Stimulated activated CD4-positive, alpha-beta T cell treated with anti-CD3 and anti-CD28 coated beads, Interleukin-1b, Interleukin-23, amount 100 ng/mL, for 1 hour (primary cell): ENCODE data around the gene KCNK4.

Experiments used
- DNase-seq, 2 donors: peaks; one replicate each; pipeline ENCODE4 v3.0.0-alpha.2; 2020; ENCODE audit warnings: low read depth in 2 of 2

KCNK4 gene

DNA sequence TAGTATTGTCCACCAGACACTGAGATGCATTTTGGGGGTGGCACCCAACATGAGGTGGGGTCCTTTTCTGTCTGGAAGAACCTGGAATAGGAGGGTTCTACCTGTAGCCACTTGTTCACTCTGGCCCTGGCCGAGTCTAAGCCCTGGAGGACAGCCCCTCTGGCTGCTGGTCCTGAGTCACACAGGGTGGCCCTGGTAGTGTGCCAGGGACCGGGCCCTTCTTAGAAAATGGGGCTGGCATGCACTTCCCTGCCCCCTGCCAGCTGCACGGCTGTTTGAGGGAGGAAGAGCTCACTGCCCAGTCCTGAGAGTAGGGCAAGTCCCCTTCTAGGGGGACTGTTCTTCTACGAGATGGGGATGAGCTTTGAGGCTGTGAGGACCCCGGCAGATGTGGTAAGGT, 37.6 kb upstream of the KCNK4 start:
- DNase-seq, result no peak

DNA sequence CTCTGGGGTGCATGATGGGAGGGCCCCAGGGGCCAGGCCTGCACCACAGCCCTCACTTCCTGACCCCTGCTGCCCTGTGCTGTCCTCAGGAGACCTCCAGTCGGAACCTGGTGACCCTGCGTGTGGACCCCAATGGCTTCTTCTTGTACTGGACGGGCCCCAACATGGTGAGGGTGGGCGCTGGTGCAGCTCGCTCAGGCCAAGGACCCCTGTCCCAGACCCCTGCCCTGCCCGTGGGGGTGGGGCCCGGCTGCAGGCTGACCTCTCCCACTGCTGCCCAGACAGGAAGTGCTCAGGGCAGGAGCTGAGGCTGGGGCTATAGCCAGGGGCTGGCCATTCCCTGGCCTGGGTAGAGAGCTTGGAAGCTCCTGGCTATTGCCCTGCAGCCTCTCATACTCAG, 36.8 kb upstream of the KCNK4 start:
- DNase-seq, result no peak

DNA sequence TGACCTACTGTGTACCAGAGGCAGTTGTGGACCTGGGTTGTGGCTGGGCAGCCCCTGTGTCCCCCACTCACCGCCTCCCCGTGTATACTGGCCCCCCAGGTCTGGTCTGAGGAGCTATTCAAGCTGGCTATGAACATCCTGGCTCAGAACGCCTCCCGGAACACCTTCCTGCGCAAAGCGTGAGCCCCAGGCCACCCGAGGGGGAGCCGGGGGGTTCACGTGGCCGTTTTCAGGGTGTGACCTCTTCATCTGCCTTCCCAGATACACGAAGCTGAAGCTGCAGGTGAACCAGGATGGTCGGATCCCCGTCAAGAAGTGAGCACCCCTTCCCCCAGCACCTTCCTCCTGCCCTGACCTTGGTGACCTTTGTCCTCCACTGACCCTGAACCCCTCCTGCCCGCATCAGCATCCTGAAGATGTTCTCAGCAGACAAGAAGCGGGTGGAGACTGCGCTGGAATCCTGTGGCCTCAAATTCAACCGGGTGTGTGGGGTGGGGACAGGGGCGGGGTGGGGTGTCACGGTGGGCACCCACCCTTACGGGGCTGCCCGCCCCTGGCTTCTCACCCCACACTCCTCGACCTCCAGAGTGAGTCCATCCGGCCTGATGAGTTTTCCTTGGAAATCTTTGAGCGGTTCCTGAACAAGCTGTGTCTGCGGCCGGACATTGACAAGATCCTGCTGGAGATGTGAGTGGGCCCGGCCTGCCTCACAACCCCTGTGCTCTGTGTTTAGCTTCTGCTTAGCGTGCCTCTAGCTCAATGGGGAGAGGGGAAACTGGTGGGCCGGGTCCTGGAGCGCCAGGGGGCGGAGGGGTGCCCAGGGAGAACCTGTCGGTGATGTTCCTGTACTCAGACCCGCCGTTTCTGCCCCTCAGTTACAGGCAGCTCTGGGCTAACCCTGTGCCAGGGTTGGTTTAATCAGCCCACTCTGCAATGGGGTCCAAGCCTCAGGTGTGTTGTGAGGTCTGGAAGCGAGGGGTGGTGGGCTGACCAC, 35.7 kb upstream of the KCNK4 start:
- no peak for DNase-seq

DNA sequence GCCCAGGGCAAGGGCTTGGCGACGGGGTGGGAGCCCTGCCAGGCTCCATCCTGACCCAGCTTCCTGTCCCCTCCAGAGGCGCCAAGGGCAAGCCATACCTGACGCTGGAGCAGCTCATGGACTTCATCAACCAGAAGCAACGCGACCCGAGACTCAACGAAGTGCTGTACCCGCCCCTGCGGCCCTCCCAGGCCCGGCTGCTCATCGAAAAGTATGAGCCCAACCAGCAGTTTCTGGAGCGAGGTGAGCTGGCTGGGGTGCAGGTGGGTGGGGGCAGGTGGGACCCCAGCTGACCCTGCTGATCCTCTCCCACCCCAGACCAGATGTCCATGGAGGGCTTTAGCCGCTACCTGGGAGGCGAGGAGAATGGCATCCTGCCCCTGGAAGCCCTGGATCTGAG, 34.8 kb upstream of the KCNK4 start:
- no peak for DNase-seq

DNA sequence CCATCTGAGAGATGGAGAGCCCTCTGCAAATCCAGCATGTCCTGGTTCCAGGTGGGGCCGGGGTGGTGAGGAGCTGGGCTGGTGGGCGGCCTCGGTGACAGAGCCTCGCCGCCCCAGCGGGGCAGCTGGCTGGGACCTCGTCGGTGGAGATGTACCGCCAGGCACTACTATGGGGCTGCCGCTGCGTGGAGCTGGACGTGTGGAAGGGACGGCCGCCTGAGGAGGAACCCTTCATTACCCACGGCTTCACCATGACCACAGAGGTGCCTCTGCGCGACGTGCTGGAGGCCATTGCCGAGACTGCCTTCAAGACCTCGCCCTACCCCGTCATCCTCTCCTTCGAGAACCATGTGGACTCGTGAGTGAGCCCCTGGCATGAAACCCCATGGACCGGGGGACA, 32.7 kb upstream of the KCNK4 start:
- DNase-seq, result no peak

DNA sequence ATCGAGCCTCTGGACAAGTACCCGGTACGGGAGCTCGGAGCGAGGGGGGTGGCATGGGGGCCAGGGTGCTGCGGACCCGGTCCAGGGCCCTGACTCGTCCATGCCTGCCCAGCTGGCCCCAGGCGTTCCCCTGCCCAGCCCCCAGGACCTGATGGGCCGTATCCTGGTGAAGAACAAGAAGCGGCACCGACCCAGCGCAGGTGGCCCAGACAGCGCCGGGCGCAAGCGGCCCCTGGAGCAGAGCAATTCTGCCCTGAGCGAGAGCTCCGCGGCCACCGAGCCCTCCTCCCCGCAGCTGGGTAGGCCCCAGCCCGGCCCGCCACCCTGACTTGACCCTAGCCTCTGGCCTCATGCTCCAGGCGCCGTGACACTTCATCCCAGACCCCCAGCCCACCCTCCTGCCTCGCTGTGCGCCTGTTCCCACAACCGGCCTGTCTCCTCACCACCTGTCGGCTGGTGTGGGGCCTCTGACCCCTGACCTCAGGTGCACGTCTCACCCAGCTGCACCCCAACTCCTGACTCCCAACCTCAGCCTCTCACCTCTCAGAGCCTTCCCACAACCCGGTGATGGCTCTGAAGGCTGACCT, 32.1 kb upstream of the KCNK4 start:
- DNase-seq, result no peak

DNA sequence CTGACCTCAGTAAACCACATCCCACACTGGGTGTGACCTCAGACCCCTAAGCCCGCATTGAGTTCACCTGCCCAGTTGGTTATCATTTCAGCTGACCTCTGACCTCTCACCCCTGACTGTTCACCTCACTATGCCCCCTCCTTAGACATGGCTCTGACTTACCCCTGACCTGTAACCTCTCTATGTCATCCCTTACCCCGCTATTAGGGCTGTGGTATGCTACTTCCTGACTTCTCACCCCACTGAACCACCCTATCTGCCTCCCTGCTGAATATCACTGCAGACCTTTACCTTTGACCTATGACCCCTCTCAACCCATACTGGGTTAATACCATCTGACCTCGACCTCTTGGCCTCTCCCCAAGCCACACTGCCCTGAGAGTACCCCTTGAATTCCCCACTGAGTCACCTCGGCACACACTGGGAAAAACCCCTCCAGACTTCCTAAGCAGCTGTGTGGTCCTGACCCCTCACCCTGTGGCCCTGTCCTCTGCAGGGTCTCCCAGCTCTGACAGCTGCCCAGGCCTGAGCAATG, 31.5 kb upstream of the KCNK4 start:
- DNase-seq, result no peak

DNA sequence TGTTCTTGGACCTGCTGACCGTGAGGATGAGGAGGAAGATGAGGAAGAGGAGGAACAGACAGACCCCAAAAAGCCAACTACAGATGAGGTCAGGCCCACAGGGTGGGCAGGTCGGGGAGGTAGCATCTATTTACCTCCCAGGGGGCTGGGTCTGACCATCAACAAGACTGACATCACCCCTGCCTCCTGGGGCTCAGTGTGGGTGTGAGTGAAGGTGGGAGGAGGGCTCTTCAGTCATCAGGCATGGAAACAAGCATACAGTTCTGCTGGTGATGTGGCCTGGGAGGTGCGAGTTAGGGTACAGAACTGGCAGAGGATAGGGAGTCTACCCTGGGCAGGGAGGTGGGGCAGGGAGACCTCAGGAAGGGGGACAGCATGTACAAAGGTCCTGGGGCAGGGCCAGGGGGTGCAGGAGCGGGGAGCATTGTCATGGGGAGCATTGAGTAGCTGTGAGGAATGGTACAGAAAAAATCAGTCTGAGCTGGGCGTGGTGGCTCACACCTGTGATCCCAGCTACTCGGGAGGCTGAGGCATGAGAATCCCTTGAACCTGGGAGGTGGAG, 30.9 kb upstream of the KCNK4 start:
- no peak for DNase-seq

DNA sequence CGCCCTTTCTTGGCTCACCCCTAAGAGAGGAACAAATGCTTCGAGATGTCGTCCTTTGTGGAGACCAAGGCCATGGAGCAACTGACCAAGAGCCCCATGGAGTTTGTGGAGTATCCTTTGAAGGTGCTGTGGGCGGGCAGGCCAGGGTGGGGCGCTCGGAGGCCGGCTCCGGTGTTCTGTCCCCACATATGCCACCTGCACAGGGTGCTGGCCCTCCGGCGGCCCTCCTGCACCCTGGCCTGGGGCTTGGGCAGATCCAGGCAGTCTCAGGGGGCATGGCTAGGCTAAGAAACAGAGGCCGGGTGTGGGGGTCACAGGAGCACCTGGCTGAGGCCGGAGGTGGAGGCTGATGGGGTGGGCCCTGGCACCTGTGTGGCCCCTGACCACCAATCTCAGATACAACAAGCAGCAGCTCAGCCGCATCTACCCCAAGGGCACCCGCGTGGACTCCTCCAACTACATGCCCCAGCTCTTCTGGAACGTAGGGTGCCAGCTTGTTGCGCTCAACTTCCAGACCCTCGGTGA, 29.5 kb upstream of the KCNK4 start:
- no peak for DNase-seq

DNA sequence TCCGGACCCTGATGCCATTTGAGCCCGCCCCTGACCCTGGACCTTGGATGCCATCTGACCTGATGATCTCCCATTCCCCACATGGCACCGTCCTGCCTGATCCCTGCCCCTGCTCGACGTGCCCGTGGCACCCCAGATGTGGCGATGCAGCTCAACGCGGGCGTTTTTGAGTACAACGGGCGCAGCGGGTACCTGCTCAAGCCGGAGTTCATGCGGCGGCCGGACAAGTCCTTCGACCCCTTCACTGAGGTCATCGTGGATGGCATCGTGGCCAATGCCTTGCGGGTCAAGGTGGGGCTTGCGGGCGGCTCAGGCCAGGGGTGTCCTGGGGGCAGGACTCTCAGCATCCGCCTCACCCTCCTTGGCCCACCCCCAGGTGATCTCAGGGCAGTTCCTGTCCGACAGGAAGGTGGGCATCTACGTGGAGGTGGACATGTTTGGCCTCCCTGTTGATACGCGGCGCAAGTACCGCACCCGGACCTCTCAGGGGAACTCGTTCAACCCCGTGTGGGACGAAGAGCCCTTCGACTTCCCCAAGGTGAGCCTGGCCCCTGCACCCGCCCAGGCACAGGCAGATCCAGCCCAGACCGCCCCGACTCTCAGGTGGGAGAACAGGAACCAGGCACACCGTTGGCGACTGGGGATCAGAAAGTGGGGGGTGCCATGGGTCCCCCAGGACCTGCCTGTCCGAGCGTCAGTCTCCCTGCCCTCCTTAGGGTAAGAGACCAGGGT, 28.7 kb upstream of the KCNK4 start:
- DNase-seq, result no peak

DNA sequence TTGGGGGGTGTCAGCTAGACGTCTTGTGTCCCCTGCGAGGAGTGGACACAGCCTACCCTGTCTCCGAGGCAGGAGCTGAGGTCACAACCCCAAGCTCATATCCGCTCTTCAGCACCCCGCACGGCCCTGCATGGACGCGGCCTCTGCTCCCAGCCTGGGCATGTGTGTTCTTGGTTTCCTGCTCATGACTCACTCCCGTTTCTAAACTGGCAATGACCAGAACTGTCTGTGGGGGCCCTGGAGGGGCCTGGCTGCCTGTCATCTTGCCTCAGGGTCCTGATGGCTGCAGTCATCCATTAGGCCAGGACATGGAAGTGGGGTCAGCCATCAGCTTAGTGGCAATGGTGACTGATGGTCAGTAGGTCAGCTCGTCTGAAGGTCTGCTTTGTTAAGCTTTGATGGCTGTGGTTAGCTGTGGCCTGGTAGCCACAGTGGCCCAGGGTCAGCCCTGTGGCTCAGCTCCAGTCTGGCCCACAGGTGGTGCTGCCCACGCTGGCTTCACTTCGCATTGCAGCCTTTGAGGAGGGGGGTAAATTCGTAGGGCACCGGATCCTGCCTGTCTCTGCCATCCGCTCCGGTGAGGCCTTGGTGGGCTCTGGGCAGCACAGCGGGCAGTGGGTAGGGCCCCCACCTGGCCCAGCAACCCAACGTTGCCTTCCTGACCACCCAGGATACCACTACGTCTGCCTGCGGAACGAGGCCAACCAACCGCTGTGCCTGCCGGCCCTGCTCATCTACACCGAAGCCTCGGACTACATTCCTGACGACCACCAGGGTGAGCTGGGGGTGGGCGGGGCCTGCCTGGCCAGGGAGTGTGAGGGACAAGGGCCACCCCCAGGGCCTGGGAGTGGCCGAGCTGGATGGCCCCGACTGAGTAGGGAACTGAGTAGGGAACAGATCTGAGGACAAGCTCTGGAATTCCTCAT, 27.8 kb upstream of the KCNK4 start:
- DNase-seq, result no peak

DNA sequence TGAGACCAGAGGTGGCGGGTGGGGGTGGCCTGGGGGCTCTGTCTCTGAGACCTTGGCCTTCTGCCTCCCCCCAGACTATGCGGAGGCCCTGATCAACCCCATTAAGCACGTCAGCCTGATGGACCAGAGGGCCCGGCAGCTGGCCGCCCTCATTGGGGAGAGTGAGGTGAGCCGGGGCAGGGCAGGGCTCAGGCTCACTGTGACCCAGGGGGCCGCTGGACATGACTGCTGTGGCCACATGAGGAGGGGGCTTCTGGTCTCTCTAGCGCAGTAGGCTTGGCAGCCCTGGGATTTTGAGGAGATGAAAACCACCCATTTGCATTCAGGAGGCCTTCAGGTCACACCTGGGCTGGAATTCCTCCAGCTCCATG, 27.2 kb upstream of the KCNK4 start:
- no peak for DNase-seq

DNA sequence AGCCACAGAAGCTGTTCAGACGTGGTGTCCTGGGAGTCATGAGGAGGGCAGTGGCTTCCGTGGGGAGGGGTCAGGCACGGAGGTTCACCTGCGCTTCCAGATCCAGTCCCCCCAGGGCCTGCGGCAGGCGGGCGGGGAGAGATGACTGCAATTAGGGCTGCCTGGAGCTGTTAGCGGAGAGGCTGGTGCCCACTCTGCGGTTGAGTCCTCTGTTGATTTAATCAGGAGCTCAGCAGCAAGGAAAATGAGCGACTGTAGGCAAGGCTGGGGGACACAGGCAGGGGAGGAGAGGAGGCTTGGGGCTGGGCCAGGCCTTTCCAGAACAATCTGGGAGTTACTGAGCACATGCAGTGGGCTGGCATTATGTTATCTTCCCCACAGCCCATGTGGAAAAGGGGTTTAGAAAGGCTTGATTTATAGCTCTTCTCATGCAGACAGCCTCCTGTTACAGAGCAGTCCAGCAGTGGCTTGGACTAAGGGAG, 26.7 kb upstream of the KCNK4 start:
- no peak for DNase-seq

DNA sequence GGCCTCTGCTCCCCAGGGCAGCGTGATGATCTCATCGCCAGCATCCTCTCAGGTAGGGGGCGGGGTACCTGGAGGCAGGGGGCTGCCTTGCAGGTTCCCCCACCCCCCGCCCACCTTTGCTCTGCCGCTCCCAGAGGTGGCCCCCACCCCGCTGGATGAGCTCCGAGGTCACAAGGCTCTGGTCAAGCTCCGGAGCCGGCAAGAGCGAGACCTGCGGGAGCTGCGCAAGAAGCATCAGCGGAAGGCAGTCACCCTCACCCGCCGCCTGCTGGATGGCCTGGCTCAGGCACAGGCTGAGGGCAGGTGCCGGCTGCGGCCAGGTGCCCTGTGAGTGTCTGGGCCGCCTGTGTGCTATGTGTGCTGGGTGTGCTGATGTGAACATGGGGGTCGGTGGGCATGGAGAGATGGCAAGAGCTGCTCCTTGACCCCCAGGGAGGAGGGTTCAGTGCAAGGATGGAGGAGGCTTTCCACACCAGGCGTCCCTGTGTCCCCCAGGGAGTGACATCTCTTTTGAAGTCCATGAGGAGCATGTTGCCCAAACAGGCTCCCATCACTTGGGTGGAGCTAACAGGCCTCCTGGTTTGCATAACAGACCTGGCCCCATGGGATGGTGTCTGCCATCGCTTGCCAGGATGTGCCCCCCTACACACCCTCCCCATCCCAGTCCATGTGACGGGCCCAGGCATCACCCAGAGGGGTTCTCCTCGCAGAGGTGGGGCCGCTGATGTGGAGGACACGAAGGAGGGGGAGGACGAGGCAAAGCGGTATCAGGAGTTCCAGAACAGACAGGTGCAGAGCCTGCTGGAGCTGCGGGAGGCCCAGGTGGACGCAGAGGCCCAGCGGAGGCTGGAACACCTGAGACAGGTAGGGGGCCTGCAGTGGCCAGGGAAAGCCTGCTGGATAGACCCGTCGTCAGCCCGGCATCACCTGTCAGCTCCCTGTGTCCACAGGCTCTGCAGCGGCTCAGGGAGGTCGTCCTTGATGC, 25.6 kb upstream of the KCNK4 start:
- no peak for DNase-seq

DNA sequence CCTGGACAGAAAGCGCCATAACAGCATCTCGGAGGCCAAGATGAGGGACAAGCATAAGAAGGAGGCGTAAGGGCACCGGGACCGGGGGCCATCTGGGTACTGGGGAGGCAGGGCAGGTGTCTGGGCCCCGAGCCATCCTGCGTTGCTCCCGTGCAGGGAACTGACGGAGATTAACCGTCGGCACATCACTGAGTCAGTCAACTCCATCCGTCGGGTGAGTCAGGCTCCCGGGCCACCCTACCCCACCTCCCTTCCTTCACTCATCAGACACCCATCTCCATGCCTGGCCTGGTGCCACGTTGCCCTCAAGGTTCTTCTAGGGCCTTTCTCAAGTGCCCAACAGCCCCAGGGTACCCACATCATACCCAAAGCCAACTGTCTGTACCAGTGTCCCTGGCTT, 24.8 kb upstream of the KCNK4 start:
- no peak for DNase-seq

DNA sequence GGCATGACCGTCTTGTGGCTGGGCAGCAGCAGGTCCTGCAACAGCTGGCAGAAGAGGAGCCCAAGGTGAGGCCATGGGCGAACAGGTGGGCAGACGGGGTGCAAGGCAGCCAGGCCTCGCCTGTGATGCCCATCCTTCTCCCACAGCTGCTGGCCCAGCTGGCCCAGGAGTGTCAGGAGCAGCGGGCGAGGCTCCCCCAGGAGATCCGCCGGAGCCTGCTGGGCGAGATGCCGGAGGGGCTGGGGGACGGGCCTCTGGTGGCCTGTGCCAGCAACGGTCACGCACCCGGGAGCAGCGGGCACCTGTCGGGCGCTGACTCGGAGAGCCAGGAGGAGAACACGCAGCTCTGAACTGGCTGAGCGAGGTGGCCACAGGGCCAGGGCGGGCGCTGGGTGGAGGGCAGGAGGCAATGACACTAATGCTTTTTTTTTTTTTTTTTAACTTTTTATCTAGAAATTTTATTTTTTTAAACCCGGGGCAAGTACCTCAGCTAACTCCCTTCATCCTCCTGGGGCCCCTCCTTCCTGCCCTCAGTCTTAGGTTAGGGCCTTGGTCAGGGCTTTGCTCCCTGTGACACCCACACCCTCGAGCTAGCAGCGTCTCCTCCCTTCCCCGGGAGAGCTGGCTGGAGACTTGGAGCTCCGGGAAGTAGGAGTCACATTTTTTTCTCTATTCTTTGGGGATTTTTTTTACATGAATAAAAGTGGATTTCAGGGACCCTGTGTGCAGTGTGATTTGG, 23.7 kb upstream of the KCNK4 start:
- no peak for DNase-seq

DNA sequence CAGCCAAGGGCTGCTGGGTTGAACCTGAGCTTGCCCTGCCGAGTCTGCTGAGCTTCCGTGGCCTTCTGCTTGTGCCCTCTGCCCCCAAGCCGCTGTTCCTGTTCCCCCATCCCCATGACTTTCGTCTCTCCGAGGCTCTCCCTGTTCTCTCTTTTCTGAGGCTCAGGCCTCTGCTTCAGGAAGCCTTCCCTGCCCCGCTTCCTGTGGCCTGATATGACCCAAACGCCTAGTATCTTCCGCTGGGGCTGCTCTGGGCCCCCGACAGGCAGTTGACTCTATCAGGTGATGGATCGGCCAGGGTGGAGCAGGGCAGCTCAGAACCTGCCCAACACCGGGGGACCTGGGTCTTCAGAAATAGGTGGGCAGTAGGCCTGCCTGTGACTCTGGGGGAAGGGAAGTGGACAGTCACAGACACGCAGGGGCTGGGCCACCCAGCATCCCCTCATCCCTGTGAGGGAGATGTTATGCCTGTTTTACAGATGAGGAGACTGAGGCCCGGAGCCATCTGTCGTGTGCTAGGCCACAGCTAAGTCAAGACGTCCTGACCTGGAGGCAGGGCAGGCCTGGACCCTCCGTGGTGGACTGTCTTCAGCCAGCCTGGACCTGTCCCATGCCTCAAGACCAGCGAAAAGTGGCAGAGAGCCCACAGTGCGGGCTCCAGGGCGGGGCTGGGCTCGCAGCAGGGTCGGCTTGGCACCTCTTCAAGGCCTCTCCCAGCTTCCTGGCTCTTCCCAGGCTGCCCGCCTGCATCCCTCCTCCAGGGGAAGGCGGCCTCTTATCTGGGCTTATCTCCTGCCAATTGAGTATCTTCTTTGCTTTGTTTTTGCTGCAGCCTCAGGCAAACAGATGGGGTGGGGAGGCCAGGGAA, 22.8 kb upstream of the KCNK4 start:
- no peak for DNase-seq
